ENCODE measurements around the gene MPP3. TPM values are rescaled to one million over a fixed set of nuclear protein-coding genes. Genes with fewer than 3 reads are reported as not detected.

The MPP3 gene
- total RNA-seq, 1 donor: 9.1 TPM

- no peak for TF ChIP-seq CTCF (IDR thresholded peaks at IDR 0.05; ENCODE audit: insufficient read depth, low read depth, low read length)
- DNase-seq (ENCODE audit: low read depth): no peak
These were observed 63.5 kb downstream of the MPP3 start for GRCh38 chr17:43769426-43769825.

GRCh38 chr17:43768943-43769342 is 64.0 kb downstream of the MPP3 start:
- no peak for DNase-seq (ENCODE audit: low read depth)
- TF ChIP-seq CTCF (IDR thresholded peaks at IDR 0.05; ENCODE audit: insufficient read depth, low read depth, low read length): no peak

More at GRCh38 chr17:43769426-43769825, 63.5 kb downstream of the MPP3 start:
- H3K4me3 ChIP-seq (ENCODE audit: low read depth, low read length): no peak overlapping the region

DNA sequence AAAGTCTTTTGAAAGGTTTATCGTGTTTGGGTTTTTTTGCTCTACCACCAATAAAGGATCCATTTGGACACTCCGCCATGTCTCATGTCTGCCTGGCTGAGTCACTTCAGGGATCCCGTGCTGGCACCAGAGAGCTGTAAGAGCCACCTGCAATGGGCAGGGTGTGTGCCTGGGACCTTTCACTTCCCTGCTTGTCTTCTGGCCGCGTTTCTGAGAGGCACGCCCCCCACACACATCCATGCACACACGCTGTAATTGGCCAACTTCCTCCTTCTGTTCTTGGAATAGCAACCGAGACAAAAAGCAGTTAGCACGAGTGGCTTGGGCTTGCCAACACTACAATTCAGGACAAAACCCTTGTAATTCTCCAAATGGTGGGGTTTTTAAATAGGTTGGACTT is 64.6 kb downstream of the MPP3 start:
- H3K4me3 ChIP-seq (ENCODE audit: low read depth, low read length): no peak overlapping the region
- TF ChIP-seq CTCF (IDR thresholded peaks at IDR 0.05; ENCODE audit: insufficient read depth, low read depth, low read length): no peak
- no peak for DNase-seq (ENCODE audit: low read depth)

More at GRCh38 chr17:43768943-43769342, 64.0 kb downstream of the MPP3 start:
- H3K4me3 ChIP-seq (ENCODE audit: low read depth, low read length): no peak overlapping the region

DNA sequence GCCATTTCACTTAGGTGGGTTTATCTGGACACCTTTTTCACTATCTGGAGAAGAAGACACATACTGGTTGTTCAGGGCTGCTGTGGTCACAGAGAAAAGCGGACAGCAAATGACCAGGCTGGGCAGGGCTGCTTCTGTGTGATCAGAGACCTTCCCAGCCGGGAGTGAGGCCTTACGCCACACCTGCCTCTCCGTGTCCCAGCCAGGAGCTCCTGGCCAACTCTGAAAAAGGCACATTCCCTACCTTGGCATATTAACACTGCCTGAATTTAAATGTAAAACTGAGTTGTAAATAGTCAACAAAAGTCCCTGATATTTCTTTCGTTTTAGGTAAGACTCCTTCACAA is 65.3 kb downstream of the MPP3 start:
- H3K4me3 ChIP-seq (ENCODE audit: low read depth, low read length): no peak overlapping the region
- no peak for DNase-seq (ENCODE audit: low read depth)
- TF ChIP-seq CTCF (IDR thresholded peaks at IDR 0.05; ENCODE audit: insufficient read depth, low read depth, low read length): no peak

DNA sequence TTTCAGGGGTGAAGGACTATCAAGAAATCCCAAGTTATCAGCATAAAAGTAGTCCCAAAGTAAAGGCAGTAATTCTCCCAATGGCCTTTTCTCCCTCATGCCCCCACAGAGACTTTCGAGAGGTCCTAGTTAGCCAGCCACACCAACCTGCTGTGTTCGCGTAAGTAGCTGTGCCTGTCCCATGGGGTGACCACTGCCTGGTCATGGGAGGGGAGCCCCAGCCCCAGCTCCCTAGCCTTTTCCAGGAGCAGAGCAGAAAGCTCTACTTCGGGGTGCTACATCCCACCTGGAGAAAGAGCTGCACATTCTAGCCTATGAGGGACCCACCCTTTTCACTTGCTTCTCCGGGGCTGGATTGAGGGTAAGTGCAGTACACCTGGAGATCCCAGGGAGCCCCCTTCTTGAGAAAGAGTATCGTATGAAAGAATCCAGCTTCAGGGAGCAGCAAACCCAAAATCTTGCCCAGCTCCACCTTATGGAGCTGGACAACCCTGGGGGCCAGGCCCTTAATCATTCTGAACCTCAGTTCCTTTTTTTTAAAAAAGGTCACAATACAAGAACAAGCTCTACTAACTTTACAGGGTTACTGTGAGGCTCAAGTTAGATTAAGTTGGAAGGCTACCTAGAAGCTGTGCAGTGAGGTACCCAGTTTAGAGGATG is 65.8 kb downstream of the MPP3 start:
- no peak for DNase-seq (ENCODE audit: low read depth)
- no peak for TF ChIP-seq CTCF (IDR thresholded peaks at IDR 0.05; ENCODE audit: insufficient read depth, low read depth, low read length)
- H3K4me3 ChIP-seq (ENCODE audit: low read depth, low read length): no peak overlapping the region

DNA sequence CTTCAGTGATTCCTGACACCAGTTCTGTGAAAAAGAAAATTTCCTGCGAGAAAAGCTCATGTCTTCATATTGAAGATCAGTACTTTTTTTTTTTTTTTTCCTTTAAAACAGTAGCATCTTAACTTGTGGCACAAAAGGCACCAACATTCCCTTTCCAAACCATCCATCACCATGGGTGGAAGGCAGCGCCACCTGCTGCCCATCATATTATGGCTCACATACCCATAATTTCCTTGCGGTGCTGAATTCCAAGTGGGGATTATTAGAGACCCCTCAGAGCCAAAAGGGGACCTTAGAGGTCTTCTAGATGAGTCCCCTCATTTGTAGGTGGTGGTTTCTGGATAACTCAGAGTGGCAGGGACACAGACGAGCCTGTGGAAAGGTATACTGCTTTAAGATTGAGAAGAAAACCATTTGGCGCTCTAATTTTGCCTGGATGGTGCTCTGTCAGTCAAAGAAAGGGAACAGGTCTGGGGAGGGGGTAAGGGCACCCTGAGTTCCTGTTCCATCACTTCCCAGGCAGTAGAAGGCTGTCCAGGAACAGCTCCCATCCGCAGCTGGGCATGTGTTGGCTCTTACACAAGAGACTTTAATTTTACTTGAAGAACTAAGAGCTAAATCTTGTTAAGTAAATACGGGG is 66.4 kb downstream of the MPP3 start:
- TF ChIP-seq CTCF (IDR thresholded peaks at IDR 0.05; ENCODE audit: insufficient read depth, low read depth, low read length): peak; percentile 80
- DNase-seq (ENCODE audit: low read depth): peak; percentile 53
- H3K4me3 ChIP-seq (ENCODE audit: low read depth, low read length): no peak overlapping the region
